Colonic mucosa (tissue), 4 donors: ENCODE results near the gene GNAT1. TPM values are rescaled to one million over a fixed set of nuclear protein-coding genes. Genes with fewer than 3 reads are reported as not detected.

Experiments used
- DNase-seq: peaks from one replicate; pipeline ENCODE4 v3.0.0-alpha.2; 2020
- H3K27ac ChIP-seq: fragments of 200-600 bp; one replicate; pipeline ENCODE4 v1.8.0; 2021
- H3K27me3 ChIP-seq: fragments of 200-600 bp; one replicate; pipeline ENCODE4 v1.8.0; 2021
- H3K36me3 ChIP-seq: fragments of 200-600 bp; one replicate; pipeline ENCODE4 v1.8.0; 2021
- H3K4me1 ChIP-seq: fragments of 200-600 bp; one replicate; pipeline ENCODE4 v1.8.0; 2021; ENCODE audit warnings: mild to moderate bottlenecking
- H3K4me3 ChIP-seq: fragments of 200-600 bp; one replicate; pipeline ENCODE4 v1.8.0; 2021
- H3K9ac ChIP-seq, 2 donors: one replicate each; pipeline ENCODE4 v1.7.0; 2013; ENCODE audit warnings: control low read depth in 2 of 2, low read depth in 2 of 2, low read length in 2 of 2
- H3K9me3 ChIP-seq: fragments of 200-600 bp; one replicate; pipeline ENCODE4 v1.8.0; 2021
- CTCF ChIP-seq: fragments of 200-600 bp; IDR thresholded peaks from one replicate; pipeline ENCODE4 v1.8.0; 2022; ENCODE audit warnings: antibody characterized with exemption, mild to moderate bottlenecking
- intact Hi-C: fragments of 100-400 bp; cut with DNase I; formaldehyde crosslinking; loops from one replicate; pipeline ENCODE4 v1.14.1; 2022
- total RNA-seq, 2 donors: library from RNA; stranded (reverse); fragmentation: NEBNext Ultra II Directional in 1 of 2; extraction: Animal tissue kit (Norgen Biotek cat#: 25700) in 1 of 2; gene quantifications; one replicate each; pipeline ENCODE4 v1.2.1, GENCODE V29; 2021
- donor health status: healthy.
- donor health status: DM: no; HTN: no; CAD: no.
- donor health status: DM: no; HTN: no; CAD: no.

GNAT1 gene
- total RNA-seq, 2 donors from 2014 or later = not detected

DNA sequence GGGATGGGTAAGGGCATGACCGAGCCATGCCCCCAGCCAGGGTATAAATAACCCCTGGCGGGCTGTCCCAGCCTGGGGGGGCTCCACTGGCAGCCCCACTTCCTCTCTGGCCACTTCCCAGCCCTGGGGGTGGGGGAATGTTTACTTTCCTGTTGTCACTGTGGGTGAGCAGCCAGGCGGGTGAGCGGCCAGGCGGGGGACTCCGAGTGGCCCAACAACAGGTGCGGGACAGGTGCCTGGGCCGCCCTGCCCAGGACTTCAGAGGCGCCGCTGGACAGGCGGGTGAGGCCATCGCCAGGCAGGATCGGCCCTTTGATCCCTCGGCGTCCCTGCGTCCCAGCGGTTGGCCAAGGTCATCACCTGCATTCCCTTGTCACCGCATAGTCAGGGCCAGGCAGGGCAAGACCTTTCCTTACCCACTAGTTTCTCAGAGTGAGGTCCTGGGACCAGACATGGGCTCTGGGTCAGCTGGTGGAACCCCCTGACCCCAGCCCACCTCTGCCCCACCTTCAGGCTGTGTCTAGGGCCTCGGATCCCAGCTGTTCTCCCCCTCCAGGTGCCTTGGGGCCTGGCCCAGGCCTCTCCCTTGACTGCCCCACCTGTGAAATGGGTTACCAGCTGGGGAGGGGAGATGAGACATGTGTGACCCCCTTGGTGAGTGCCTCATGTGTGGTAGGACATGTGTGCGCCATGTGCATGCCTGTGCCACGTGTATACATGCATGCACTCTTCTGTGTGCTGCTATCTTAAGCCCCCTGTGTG is 19.7 kb upstream of the GNAT1 start:
- TF ChIP-seq CTCF = no peak
- Histone ChIP-seq H3K4me3 (no peak overlapping the region), H3K9me3 (no peaks in the 10 kb centered on the region), H3K27ac (peak overlapping the region; percentile 12), H3K36me3 (no peaks in the 10 kb centered on the region), H3K9ac (peak overlapping the region in 1 of 2 donors; percentile 58), H3K4me1 (peaks cover 17% of the 10 kb centered on the region), H3K27me3 (no peaks in the 10 kb centered on the region)
- peak; percentile 78 for DNase-seq
- intact Hi-C loops = no loop called here

- no peak for DNase-seq
- H3K9me3 ChIP-seq = no peaks in the 10 kb centered on the region
- H3K36me3 ChIP-seq = no peaks in the 10 kb centered on the region
- no peak for TF ChIP-seq CTCF
- peaks cover 14% of the 10 kb centered on the region for H3K4me1 ChIP-seq
- H3K27me3 ChIP-seq = no peaks in the 10 kb centered on the region
- H3K9ac ChIP-seq = peak overlapping the region in 1 of 2 donors; percentile 58
- intact Hi-C loops = no loop called here
- H3K4me3 ChIP-seq = no peak overlapping the region
- no peak overlapping the region for H3K27ac ChIP-seq
Observed at GRCh38 chr3:50172626-50173220, 18.7 kb upstream of the GNAT1 start.

- DNase-seq = no peak
- Histone ChIP-seq H3K9me3 (no peaks in the 10 kb centered on the region), H3K9ac (peak overlapping the region in 1 of 2 donors; percentile 34), H3K4me1 (peaks cover 6% of the 10 kb centered on the region), H3K27ac (no peak overlapping the region), H3K4me3 (no peak overlapping the region), H3K36me3 (no peaks in the 10 kb centered on the region), H3K27me3 (no peaks in the 10 kb centered on the region)
- intact Hi-C loops = no loop called here
- no peak for TF ChIP-seq CTCF
Observed at GRCh38 chr3:50173685-50174516, 17.5 kb upstream of the GNAT1 start.

GRCh38 chr3:50174517-50174895 is 16.9 kb upstream of the GNAT1 start:
- intact Hi-C loops = no loop called here
- no peak for TF ChIP-seq CTCF
- H3K4me3 ChIP-seq = no peak overlapping the region
- H3K9ac ChIP-seq = no peak overlapping the region
- no peaks in the 10 kb centered on the region for H3K27me3 ChIP-seq
- H3K27ac ChIP-seq = no peak overlapping the region
- H3K4me1 ChIP-seq = peaks cover 6% of the 10 kb centered on the region
- H3K36me3 ChIP-seq = no peaks in the 10 kb centered on the region
- no peaks in the 10 kb centered on the region for H3K9me3 ChIP-seq
- DNase-seq = no peak

GRCh38 chr3:50174947-50175524 is 16.4 kb upstream of the GNAT1 start:
- Histone ChIP-seq H3K9ac (no peak overlapping the region), H3K4me1 (peaks cover 6% of the 10 kb centered on the region), H3K27me3 (no peaks in the 10 kb centered on the region), H3K36me3 (no peaks in the 10 kb centered on the region), H3K9me3 (no peaks in the 10 kb centered on the region), H3K4me3 (no peak overlapping the region), H3K27ac (no peak overlapping the region)
- no peak for TF ChIP-seq CTCF
- intact Hi-C loops = no loop called here
- DNase-seq = no peak
